Keratinocyte (primary cell): Measurements from ENCODE around the gene GZF1. TPM values are rescaled to one million over a fixed set of nuclear protein-coding genes. Genes with fewer than 3 reads are reported as not detected.

Source experiments
- DNase-seq: peaks from one replicate; pipeline ENCODE4 v3.0.0-alpha.2; 2011; ENCODE audit warnings: low read depth, missing footprints, low spot score
- FAIRE-seq: peaks from 2 replicates; lab custom pipeline; 2011; peaks lifted over from hg19 to GRCh38; lab: Jason Lieb, UNC
- H2AFZ ChIP-seq: 2 replicates; pipeline ENCODE4 v1.6.0; 2012; ENCODE audit warnings: low read length, control low read depth, inconsistent platforms; ENCODE audit not compliant: control insufficient read depth
- H3K27ac ChIP-seq: 2 replicates; pipeline ENCODE4 v1.5.1; 2011; ENCODE audit warnings: low read length; ENCODE audit not compliant: control insufficient read depth, insufficient read depth
- H3K27me3 ChIP-seq: 3 replicates; pipeline ENCODE4 v1.6.0; 2011; ENCODE audit warnings: low read length; ENCODE audit not compliant: control insufficient read depth, insufficient read depth; ENCODE audit errors: extremely low read depth
- H3K36me3 ChIP-seq, 2 experiments: 2 replicates in 1 of 2; 3 replicates in 1 of 2; pipeline ENCODE4 v1.5.1; 2011; ENCODE audit warnings: low read length in 2 of 2, mild to moderate bottlenecking in 1 of 2; ENCODE audit not compliant: control insufficient read depth in 2 of 2, insufficient read depth in 2 of 2; ENCODE audit errors: extremely low read depth in 1 of 2
- H3K4me1 ChIP-seq: 3 replicates; pipeline ENCODE4 v1.5.1; 2011; ENCODE audit warnings: low read length; ENCODE audit not compliant: control insufficient read depth, insufficient read depth; ENCODE audit errors: extremely low read depth
- H3K4me2 ChIP-seq: 3 replicates; pipeline ENCODE4 v1.6.0; 2011; ENCODE audit warnings: low read depth, low read length; ENCODE audit not compliant: control insufficient read depth, insufficient read depth; ENCODE audit errors: extremely low read depth
- H3K4me3 ChIP-seq, 3 experiments: fragments of 200-600 bp in 1 of 3; sonication (generic) in 1 of 3; 2 replicates in 2 of 3; 3 replicates in 1 of 3; pipeline ENCODE4 v1.5.1; 2011 to 2016; ENCODE audit warnings: low read length in 3 of 3, mild to moderate bottlenecking in 3 of 3, control low read depth in 2 of 3, inconsistent platforms in 1 of 3, low read depth in 1 of 3, mixed read lengths in 1 of 3, mixed run types in 1 of 3, moderate library complexity in 1 of 3; ENCODE audit not compliant: control insufficient read depth in 2 of 3, insufficient read depth in 2 of 3; ENCODE audit errors: extremely low read depth in 1 of 3
- H3K79me2 ChIP-seq: 2 replicates; pipeline ENCODE4 v1.6.0; 2012; ENCODE audit warnings: low read length; ENCODE audit not compliant: control insufficient read depth, insufficient read depth
- H3K9ac ChIP-seq: 3 replicates; pipeline ENCODE4 v1.6.0; 2011; ENCODE audit warnings: low read length; ENCODE audit not compliant: control insufficient read depth, insufficient read depth; ENCODE audit errors: extremely low read depth
- H3K9me1 ChIP-seq: 3 replicates; pipeline ENCODE4 v1.6.0; 2011; ENCODE audit warnings: low read length; ENCODE audit not compliant: control insufficient read depth, insufficient read depth; ENCODE audit errors: extremely low read depth
- H3K9me3 ChIP-seq: 2 replicates; pipeline ENCODE4 v1.5.1; 2012; ENCODE audit warnings: low read depth, low read length; ENCODE audit not compliant: control insufficient read depth
- H4K20me1 ChIP-seq: 3 replicates; pipeline ENCODE4 v1.6.0; 2011; ENCODE audit warnings: low read length; ENCODE audit not compliant: control insufficient read depth, insufficient read depth; ENCODE audit errors: extremely low read depth
- EZH2 ChIP-seq: IDR thresholded peaks from one replicate; pipeline ENCODE4 v1.6.1; 2012; ENCODE audit warnings: inconsistent platforms, mild to moderate bottlenecking, low read length, moderate library complexity
- dilution Hi-C: fragments of 300-500 bp; cut with MboI; formaldehyde crosslinking; loops from one replicate; pipeline ENCODE4 v1.7.0; 2020; ENCODE audit warnings: low sequenced_read_pairs; ENCODE audit not compliant: extremely low pct_ligation_motif_present
- polyA plus RNA-seq, 5 experiments: library from polyadenylated mRNA; depleted of rRNA in 3 of 5; stranded (reverse) in 3 of 5; stranded (forward) in 1 of 5; unstranded in 1 of 5; fragments of >200 nt; gene quantifications; 1 replicate in 1 of 5; 2 replicates in 3 of 5; 3 replicates in 1 of 5; pipeline versions ENCODE4 v1.2.1 to v1.2.3, GENCODE V29; 2011 to 2012; ENCODE audit warnings: missing spikeins in 2 of 5, low read depth in 1 of 5, low replicate concordance in 1 of 5
- TF ChIP-seq, protein P1 (sequence below), 3 experiments: IDR thresholded peaks in 1 of 3; conservative IDR thresholded peaks in 1 of 3; optimal IDR thresholded peaks in 1 of 3; 2 replicates in 2 of 3; 3 replicates in 1 of 3; pipeline versions ENCODE3 to v1.5.1; 2011; ENCODE audit warnings: low read length in 3 of 3, mild to moderate bottlenecking in 3 of 3, moderate library complexity in 2 of 3, control low read depth in 1 of 3, inconsistent platforms in 1 of 3; ENCODE audit not compliant: insufficient read depth in 2 of 3; ENCODE audit errors: extremely low read depth in 1 of 3

The GZF1 gene
- polyA plus RNA-seq, 1 donor (not counting 4 experiments of a cell fraction or from before 2014, with no cell fraction given) = 11.7 TPM

- H3K9me3 ChIP-seq = no peaks in the 10 kb centered on the region
- DNase-seq = no peak
- H3K4me2 ChIP-seq = no peak overlapping the region
- no peaks in the 10 kb centered on the region for H3K79me2 ChIP-seq
- dilution Hi-C loops = no loop called here
- H3K4me3 ChIP-seq = no peak overlapping the region
- no peak overlapping the region for H2AFZ ChIP-seq
- H4K20me1 ChIP-seq = no peaks in the 10 kb centered on the region
- no peak overlapping the region for H3K27ac ChIP-seq
- FAIRE-seq = no peak
- no peaks in the 10 kb centered on the region for H3K27me3 ChIP-seq
- TF ChIP-seq, protein P1, sequence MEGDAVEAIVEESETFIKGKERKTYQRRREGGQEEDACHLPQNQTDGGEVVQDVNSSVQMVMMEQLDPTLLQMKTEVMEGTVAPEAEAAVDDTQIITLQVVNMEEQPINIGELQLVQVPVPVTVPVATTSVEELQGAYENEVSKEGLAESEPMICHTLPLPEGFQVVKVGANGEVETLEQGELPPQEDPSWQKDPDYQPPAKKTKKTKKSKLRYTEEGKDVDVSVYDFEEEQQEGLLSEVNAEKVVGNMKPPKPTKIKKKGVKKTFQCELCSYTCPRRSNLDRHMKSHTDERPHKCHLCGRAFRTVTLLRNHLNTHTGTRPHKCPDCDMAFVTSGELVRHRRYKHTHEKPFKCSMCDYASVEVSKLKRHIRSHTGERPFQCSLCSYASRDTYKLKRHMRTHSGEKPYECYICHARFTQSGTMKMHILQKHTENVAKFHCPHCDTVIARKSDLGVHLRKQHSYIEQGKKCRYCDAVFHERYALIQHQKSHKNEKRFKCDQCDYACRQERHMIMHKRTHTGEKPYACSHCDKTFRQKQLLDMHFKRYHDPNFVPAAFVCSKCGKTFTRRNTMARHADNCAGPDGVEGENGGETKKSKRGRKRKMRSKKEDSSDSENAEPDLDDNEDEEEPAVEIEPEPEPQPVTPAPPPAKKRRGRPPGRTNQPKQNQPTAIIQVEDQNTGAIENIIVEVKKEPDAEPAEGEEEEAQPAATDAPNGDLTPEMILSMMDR (optimal IDR thresholded peaks at IDR 0.05 in 1 of 3, IDR thresholded peaks at IDR 0.05 in 1 of 3, conservative IDR thresholded peaks at IDR 0.05 in 1 of 3; ENCODE audit: extremely low read depth in 1 of 3, insufficient read depth in 2 of 3, low read length in 3 of 3) = no peak
- no peak for TF ChIP-seq EZH2
- H3K4me1 ChIP-seq = no peaks in the 10 kb centered on the region
- H3K9me1 ChIP-seq = no peaks in the 10 kb centered on the region
- no peaks in the 10 kb centered on the region for H3K36me3 ChIP-seq
- H3K9ac ChIP-seq = no peak overlapping the region
Observed at GRCh38 chr20:23316626-23317025, 45.4 kb upstream of the GZF1 start.

- TF ChIP-seq EZH2 = no peak
- FAIRE-seq = no peak
Observed at GRCh38 chr20:23317081-23317480, 44.9 kb upstream of the GZF1 start.

GRCh38 chr20:23318347-23318746 is 43.6 kb upstream of the GZF1 start:
- no peak overlapping the region for H2AFZ ChIP-seq
- H3K9me1 ChIP-seq = no peaks in the 10 kb centered on the region
- H3K9me3 ChIP-seq = no peaks in the 10 kb centered on the region
- H3K27me3 ChIP-seq = no peaks in the 10 kb centered on the region
- H3K4me2 ChIP-seq = no peak overlapping the region
- no peak overlapping the region for H3K27ac ChIP-seq
- no peak overlapping the region for H3K4me3 ChIP-seq
- H3K4me1 ChIP-seq = no peaks in the 10 kb centered on the region
- FAIRE-seq = no peak
- H3K79me2 ChIP-seq = no peaks in the 10 kb centered on the region
- H3K36me3 ChIP-seq = no peaks in the 10 kb centered on the region
- dilution Hi-C loops = no loop called here
- TF ChIP-seq, protein P1 (optimal IDR thresholded peaks at IDR 0.05 in 1 of 3, IDR thresholded peaks at IDR 0.05 in 1 of 3, conservative IDR thresholded peaks at IDR 0.05 in 1 of 3; ENCODE audit: extremely low read depth in 1 of 3, insufficient read depth in 2 of 3, low read length in 3 of 3) = no peak
- TF ChIP-seq EZH2 = no peak
- no peak overlapping the region for H3K9ac ChIP-seq
- DNase-seq = no peak
- H4K20me1 ChIP-seq = no peaks in the 10 kb centered on the region

More at GRCh38 chr20:23317081-23317480, 44.9 kb upstream of the GZF1 start:
- H2AFZ ChIP-seq = no peak overlapping the region
- no peak overlapping the region for H3K4me2 ChIP-seq
- H3K79me2 ChIP-seq = no peaks in the 10 kb centered on the region
- dilution Hi-C loops = no loop called here
- no peak overlapping the region for H3K4me3 ChIP-seq
- no peaks in the 10 kb centered on the region for H3K36me3 ChIP-seq
- no peak for DNase-seq
- H4K20me1 ChIP-seq = no peaks in the 10 kb centered on the region
- no peak overlapping the region for H3K9ac ChIP-seq
- H3K4me1 ChIP-seq = no peaks in the 10 kb centered on the region
- H3K9me3 ChIP-seq = no peaks in the 10 kb centered on the region
- no peaks in the 10 kb centered on the region for H3K27me3 ChIP-seq
- H3K27ac ChIP-seq = no peak overlapping the region
- H3K9me1 ChIP-seq = no peaks in the 10 kb centered on the region
